SK-N-MC (cell line): ENCODE data around the gene ANTXRL.

Experiments
- EZH2 ChIP-seq: fragments of 200-600 bp; sonication (generic); IDR thresholded peaks from one replicate; pipeline ENCODE4 v1.6.1; 2017; ENCODE audit warnings: antibody characterized with exemption
- FOXP2 ChIP-seq: optimal IDR thresholded peaks from 2 replicates; pipeline ENCODE3; 2011; ENCODE audit warnings: mild to moderate bottlenecking, moderate library complexity; ENCODE audit not compliant: insufficient read depth; ENCODE audit errors: extremely low read length, control extremely low read depth
- POLR2AphosphoS5 ChIP-seq: IDR thresholded peaks from 2 replicates; pipeline ENCODE4 v1.6.1; 2012; ENCODE audit warnings: mild to moderate bottlenecking, low read depth, low read length, borderline replicate concordance

GRCh38 chr10:46325021-46325420 lies 38.2 kb downstream of the ANTXRL start:
- no peak for TF ChIP-seq EZH2
- TF ChIP-seq POLR2AphosphoS5: no peak
- TF ChIP-seq FOXP2: no peak
